ENCODE measurements around the gene ZBTB34. TPM values are rescaled to one million over a fixed set of nuclear protein-coding genes. Genes with fewer than 3 reads are reported as not detected.

ZBTB34 gene
- polyA plus RNA-seq, 3 donors: 3.2 to 15.3 (median 3.6) TPM

DNA sequence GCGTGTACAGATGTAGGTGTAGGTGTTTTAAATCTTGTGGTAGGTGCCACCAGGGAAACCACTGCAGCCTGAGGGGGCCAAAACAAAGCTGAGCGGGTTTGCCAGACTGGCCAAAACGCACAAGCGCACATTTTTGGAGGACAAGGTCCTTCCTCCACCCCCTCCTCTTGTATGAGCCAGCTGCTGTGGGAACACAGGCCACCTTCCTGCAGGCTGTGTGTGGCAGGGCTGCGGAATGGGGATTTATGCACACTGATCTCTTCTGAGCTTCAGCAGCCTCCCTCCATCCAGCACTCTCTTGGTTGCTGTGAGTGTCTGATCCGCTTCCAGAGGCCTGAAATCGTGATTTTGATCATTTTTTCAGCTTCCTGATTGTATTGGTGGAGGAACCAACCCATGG, 33.2 kb upstream of the ZBTB34 start:
- Mint-ChIP-seq H3K27me3 (ENCODE audit: low read depth in 3 of 3) (no peaks in the 10 kb centered on the region), H3K4me1 (peaks cover 1% of the 10 kb centered on the region), H3K9me3 (no peaks in the 10 kb centered on the region), H3K36me3 (peaks cover 52 to 76% of the 10 kb centered on the region in 2 donors), H3K27ac (peak overlapping the region in 1 of 7 donors; percentile 43), H3K4me3 (no peak overlapping the region)
- Histone ChIP-seq H3K4me1 (ENCODE audit: control insufficient read depth in 1 of 2, insufficient read depth in 2 of 2, low read length in 2 of 2) (no peaks in the 10 kb centered on the region), H2AFZ (ENCODE audit: insufficient read depth, low read depth, low read length, poor library complexity, severe bottlenecking) (no peak overlapping the region), H3K79me2 (ENCODE audit: insufficient read depth, low read length) (peaks cover 52% of the 10 kb centered on the region), H3K36me3 (replicated peaks in 1 of 2; ENCODE audit: control insufficient read depth in 1 of 2, insufficient read depth in 2 of 2, low read length in 2 of 2) (peaks cover 38 to 84% of the 10 kb centered on the region in 2 donors), H3K4me2 (replicated peaks; ENCODE audit: extremely low read depth, low read length, poor library complexity, severe bottlenecking) (no peak overlapping the region), H3K9ac (ENCODE audit: insufficient read depth, low read length, poor library complexity, severe bottlenecking) (no peak overlapping the region), H3K4me3 (replicated peaks in 1 of 3; ENCODE audit: low read depth in 2 of 3, low read length in 3 of 3) (no peak overlapping the region), H3K27ac (ENCODE audit: low read depth in 1 of 2, low read length in 2 of 2) (no peak overlapping the region), H3K27me3 (ENCODE audit: control insufficient read depth in 2 of 2, insufficient read depth in 2 of 2, low read length in 2 of 2) (no peaks in the 10 kb centered on the region), H4K20me1 (ENCODE audit: insufficient read depth, low read length) (peaks cover 81% of the 10 kb centered on the region), H3K9me3 (replicated peaks in 1 of 2; ENCODE audit: control insufficient read depth in 1 of 2, insufficient read depth in 1 of 2, low read length in 2 of 2) (no peaks in the 10 kb centered on the region)
- no peak for DNase-seq
- intact Hi-C loops (cut with micrococcal nuclease): no loop called here
- WGBS (ENCODE audit: insufficient coverage): 100% methylated on average over 1 of the region's 7 CpGs
- TF ChIP-seq, protein P1, sequence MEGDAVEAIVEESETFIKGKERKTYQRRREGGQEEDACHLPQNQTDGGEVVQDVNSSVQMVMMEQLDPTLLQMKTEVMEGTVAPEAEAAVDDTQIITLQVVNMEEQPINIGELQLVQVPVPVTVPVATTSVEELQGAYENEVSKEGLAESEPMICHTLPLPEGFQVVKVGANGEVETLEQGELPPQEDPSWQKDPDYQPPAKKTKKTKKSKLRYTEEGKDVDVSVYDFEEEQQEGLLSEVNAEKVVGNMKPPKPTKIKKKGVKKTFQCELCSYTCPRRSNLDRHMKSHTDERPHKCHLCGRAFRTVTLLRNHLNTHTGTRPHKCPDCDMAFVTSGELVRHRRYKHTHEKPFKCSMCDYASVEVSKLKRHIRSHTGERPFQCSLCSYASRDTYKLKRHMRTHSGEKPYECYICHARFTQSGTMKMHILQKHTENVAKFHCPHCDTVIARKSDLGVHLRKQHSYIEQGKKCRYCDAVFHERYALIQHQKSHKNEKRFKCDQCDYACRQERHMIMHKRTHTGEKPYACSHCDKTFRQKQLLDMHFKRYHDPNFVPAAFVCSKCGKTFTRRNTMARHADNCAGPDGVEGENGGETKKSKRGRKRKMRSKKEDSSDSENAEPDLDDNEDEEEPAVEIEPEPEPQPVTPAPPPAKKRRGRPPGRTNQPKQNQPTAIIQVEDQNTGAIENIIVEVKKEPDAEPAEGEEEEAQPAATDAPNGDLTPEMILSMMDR (IDR thresholded peaks at IDR 0.05): no peak

DNA sequence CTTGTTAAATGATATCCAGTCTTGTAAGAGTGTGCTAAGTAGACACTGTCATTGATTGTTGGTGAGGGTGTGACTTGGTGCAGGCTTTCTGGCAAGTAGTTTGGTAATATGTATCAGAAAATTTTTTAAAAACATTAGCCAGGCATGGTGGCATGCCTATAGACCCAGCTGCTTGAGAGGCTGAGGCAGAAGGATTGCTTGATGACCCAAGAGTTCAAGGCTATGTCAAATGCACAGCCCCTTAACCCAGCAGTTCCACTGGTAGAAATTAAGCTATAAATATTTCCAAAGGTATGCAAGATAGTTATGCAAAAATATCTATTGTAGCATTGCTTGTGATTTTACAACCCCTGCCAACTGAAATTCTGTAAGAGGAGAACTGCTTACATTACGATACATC, 31.4 kb upstream of the ZBTB34 start:
- WGBS (ENCODE audit: insufficient coverage): no CpG with 5 or more reads among the region's 1 CpG
- H3K4me1 Mint-ChIP-seq: no peaks in the 10 kb centered on the region

More for the DNA sequence above, 31.4 kb upstream of the ZBTB34 start:
- H3K9ac ChIP-seq (ENCODE audit: insufficient read depth, low read length, poor library complexity, severe bottlenecking): no peak overlapping the region
- H3K4me1 ChIP-seq (ENCODE audit: control insufficient read depth in 1 of 2, insufficient read depth in 2 of 2, low read length in 2 of 2): no peaks in the 10 kb centered on the region
- H4K20me1 ChIP-seq (ENCODE audit: insufficient read depth, low read length): peaks cover 73% of the 10 kb centered on the region
- no peak overlapping the region for H3K27ac ChIP-seq (ENCODE audit: low read depth in 1 of 2, low read length in 2 of 2)
- H3K27me3 Mint-ChIP-seq (ENCODE audit: low read depth in 3 of 3): no peaks in the 10 kb centered on the region
- no peak for DNase-seq
- H3K27me3 ChIP-seq (ENCODE audit: control insufficient read depth in 2 of 2, insufficient read depth in 2 of 2, low read length in 2 of 2): no peaks in the 10 kb centered on the region
- no peak overlapping the region for H3K4me2 ChIP-seq (replicated peaks; ENCODE audit: extremely low read depth, low read length, poor library complexity, severe bottlenecking)
- H3K27ac Mint-ChIP-seq: peak overlapping the region in 2 of 7 donors; percentile 8 to 41
- no peak overlapping the region for H2AFZ ChIP-seq (ENCODE audit: insufficient read depth, low read depth, low read length, poor library complexity, severe bottlenecking)
- peaks cover 43 to 84% of the 10 kb centered on the region in 2 donors for H3K36me3 ChIP-seq (replicated peaks in 1 of 2; ENCODE audit: control insufficient read depth in 1 of 2, insufficient read depth in 2 of 2, low read length in 2 of 2)
- no peak overlapping the region for H3K4me3 ChIP-seq (replicated peaks in 1 of 3; ENCODE audit: low read depth in 2 of 3, low read length in 3 of 3)
- peaks cover 52% of the 10 kb centered on the region for H3K79me2 ChIP-seq (ENCODE audit: insufficient read depth, low read length)
- intact Hi-C loops (cut with micrococcal nuclease): no loop called here
- H3K9me3 ChIP-seq (replicated peaks in 1 of 2; ENCODE audit: control insufficient read depth in 1 of 2, insufficient read depth in 1 of 2, low read length in 2 of 2): no peaks in the 10 kb centered on the region
- TF ChIP-seq, protein P1 (IDR thresholded peaks at IDR 0.05): no peak
- peaks cover 62 to 81% of the 10 kb centered on the region in 2 donors for H3K36me3 Mint-ChIP-seq
- no peak overlapping the region for H3K4me3 Mint-ChIP-seq
- no peaks in the 10 kb centered on the region for H3K9me3 Mint-ChIP-seq
